T-helper 2 cell (primary cell): ENCODE measurements around the gene ITFG1.
"Not testable (repeated sequence)": the region's sequence is repeated elsewhere in the genome, so short reads cannot be mapped to it uniquely, and the experiment has no call there.

ENCODE experiments used
- DNase-seq, 5 experiments: peaks; one replicate each; pipeline versions ENCODE4 v3.0.0 to v3.0.0-alpha.2; 2012 to 2022

ITFG1 gene

GRCh38 chr16:47230296-47230695 is 230.6 kb downstream of the ITFG1 start:
- DNase-seq, result peak in 1 of 5 experiments; percentile 51

- peak in 1 of 5 experiments; percentile 80 for DNase-seq
These were observed 231.5 kb downstream of the ITFG1 start for GRCh38 chr16:47229053-47230050.

DNA sequence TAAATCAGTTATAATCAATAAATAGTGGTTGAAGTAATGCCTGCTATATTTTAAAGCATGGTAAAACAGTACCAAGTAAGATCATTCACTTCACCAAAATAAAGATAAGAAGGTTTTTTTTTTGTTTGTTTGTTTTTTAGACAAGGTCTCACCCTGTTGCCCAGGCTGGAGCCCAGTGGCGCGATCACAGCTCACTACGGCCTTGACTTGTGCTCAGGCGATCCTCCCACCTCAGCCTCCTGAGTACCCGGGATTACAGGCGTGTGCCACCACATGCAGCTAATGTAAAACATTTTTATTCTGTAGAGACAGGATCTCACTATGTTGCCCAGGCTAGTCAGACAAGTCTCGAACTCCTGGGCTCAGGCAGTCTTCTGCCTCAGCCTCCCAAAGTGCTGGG is 232.6 kb downstream of the ITFG1 start:
- no peak for DNase-seq

- no peak for DNase-seq
These were observed 247.0 kb downstream of the ITFG1 start for GRCh38 chr16:47213761-47214440.

DNA sequence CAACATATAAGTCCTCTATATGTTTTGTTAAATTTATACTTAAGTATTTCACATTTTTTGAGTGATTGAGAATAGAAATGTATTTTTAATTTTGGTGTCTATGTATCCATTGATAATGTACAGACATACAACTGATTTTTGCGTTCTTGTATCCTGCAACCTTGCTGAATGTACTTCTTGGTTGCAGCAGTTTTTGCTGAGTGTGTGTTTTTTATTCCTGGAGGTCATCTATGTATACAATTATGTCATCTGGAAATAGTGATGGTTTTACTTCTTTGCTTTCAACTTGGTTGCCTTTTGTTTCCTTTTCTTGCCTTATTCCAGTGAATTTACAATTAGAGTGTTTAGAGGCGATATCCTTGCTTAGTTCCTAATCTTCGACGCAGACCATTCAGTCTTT is 249.6 kb downstream of the ITFG1 start:
- no peak for DNase-seq

GRCh38 chr16:47204736-47205504 is 255.9 kb downstream of the ITFG1 start:
- peak in 1 of 5 experiments; percentile 14 for DNase-seq

GRCh38 chr16:47203433-47203832 is 257.4 kb downstream of the ITFG1 start:
- not testable (repeated sequence) for DNase-seq

DNA sequence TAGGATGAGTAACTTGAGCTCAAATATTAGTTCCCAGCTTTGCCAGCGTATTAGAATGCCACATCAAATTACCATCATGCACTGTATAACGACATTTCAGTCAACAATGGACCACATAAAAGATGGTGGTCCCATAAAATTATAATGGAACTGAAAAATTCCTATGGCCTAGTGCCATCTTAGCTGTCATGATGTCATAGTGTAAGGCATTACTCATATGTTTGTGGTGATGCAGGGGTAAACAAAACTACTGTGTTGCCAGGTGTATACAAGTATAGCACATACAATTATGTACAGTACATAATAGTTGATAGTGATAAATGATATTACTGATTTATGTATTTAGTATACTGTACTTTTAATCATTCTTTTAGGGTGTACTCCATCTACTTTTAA is 262.7 kb downstream of the ITFG1 start:
- DNase-seq, result no peak

- no peak for DNase-seq
These were observed 263.2 kb downstream of the ITFG1 start for GRCh38 chr16:47197536-47198179.

DNA sequence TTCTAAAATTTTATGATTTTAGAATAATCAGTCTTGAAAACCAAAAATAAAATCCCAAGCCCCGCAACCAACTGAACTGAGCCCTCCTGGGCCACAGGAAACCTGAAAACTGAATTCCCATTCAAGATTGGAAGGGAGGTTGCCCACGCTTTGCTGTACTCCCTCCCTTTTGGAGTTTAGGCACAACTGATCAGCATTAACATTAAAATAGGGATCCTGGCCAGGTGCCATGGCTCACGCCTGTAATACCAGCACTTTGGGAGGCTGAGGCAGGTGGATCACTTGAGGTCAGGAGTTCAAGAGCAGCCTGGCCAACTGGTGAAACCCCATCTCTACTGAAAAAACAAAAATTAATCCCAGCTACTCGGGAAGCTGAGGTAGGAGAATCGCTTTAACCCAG is 264.4 kb downstream of the ITFG1 start:
- no peak for DNase-seq

GRCh38 chr16:47182318-47182717 is 278.5 kb downstream of the ITFG1 start:
- DNase-seq, result no peak

GRCh38 chr16:47181066-47181465 is 279.8 kb downstream of the ITFG1 start:
- not testable (repeated sequence) for DNase-seq

GRCh38 chr16:47180073-47180472 is 280.8 kb downstream of the ITFG1 start:
- no peak for DNase-seq

- DNase-seq, result no peak
These were observed 285.7 kb downstream of the ITFG1 start for GRCh38 chr16:47175152-47175551.

DNA sequence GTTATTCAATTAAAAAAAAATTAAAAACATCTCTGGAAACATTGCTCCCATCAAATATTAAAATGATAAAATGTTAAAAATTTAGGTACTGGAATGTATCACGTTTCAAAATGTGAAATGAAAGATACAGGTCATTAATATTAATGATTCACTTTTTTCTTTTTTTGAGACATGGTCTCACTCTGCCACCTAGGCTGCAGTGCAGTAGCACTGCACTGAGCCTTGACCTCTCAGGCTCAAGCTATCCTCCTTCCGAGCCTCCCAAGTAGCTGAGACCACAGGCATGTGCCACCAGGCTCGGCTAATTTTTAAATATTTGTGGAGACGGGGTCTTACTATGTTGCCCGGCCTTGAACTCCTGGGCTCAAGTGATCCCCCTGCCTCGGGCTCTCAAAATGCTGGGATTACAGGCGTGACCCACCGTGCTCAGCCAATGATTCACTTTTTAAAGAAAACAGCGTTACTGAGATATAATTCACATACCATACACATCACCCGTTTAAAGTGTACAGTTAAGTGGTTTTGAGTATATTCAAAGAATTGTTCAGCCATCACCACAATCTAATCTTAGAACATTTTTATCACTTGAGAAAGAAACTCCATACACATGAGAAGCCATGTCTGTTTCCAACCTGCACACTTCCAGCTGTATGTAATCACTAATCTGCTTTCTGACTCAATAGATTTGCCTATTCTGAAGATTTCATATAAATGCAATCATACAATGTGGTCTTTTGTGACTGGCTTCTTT is 298.0 kb downstream of the ITFG1 start:
- DNase-seq, result no peak

DNA sequence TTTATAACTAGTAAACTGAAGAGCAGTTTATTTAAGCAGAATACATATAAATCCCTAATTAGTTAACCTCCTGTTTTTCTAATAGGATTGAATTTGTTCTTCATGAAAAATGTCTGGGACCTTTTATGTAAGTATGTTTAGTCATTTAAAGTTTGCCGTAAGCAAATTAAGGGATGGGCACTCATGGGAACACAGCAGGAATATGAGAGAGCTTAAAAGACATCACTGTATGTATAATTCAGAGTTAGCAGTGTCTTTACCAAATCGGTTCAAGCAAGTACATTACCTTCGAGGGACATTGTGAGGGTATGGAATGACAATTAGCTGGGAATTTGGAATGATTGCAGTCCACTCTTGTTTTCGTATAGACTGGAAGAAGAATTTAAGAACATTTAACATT is 299.4 kb downstream of the ITFG1 start:
- no peak for DNase-seq

DNA sequence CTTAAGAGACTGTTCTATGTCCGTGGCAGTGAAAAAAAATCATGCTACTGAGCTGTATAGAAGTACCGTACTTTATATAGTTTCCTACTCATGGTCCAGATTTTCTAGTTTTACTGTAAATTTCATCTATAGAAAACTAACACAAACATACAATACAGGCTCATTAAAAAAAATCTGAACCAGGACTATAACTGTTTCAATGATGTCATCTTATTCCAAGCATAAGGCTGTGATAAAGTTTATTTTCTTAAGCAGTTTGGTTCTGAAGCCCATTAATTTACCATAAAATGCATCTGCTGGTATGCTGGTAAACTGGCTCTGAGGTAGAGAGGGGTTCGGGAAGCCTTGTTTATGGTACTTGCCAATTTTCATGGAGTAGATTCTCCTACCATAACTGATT is 300.4 kb downstream of the ITFG1 start:
- DNase-seq, result no peak

DNA sequence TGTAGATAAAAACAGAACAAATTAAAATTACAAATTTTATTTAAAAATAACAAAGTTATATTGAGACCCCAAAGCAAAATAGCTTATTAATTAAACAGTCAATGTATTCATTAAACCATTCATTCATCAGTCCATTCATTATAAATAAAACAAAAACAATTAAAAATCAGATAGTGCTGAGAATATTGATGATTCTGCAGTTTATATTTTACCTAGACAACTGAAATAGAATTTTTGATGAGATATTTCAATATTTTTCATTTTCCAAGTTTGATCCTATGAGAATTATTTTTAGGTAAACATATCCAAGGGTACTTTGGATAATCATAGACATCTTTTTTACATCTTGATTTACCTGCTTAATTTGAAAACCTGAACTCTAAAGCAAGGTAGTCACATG is 301.9 kb downstream of the ITFG1 start:
- DNase-seq, result no peak

DNA sequence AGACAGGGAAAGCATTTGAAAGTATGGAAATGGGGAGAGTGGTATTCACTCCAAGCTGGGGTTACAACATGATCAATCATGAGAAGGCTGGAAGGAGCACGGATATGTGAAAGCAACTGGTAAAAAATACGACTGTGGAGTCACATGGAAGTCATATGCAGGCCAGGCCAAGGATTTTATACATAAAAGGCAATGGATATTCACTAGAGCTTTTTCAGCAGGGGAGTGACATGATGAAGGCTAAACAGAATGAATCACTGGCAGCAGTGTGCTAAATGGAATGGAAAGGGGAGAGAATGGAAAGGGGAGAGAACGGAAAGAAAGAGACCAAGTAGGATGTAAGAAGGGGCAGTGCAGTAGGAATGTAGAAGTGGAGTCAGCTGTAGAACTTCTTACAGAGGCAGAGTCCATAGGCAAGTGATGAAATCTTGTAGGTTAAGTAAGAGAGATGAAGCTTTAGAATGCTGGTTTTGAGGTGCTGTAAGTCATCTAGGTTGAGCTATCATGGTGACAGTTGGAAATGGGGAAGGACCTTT is 304.1 kb downstream of the ITFG1 start:
- no peak for DNase-seq

DNA sequence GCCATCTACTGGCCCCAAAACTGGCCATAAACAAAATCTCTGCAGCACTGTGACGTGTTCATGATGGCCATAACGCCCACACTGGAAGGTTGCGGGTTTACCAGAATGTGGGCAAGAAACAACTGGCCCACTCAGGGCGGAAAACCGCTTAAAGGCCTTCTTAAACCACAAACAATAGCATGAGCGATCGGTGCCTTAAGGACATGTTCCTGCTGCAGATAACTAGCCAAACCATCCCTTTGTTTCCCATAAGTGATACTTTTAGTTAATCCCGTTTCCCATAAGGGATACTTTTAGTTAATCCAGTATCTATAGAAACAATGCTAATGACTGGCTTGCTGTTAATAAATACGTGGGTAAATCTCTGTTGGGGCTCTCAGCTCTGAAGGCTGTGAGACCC is 308.4 kb downstream of the ITFG1 start:
- not testable (repeated sequence) for DNase-seq

DNA sequence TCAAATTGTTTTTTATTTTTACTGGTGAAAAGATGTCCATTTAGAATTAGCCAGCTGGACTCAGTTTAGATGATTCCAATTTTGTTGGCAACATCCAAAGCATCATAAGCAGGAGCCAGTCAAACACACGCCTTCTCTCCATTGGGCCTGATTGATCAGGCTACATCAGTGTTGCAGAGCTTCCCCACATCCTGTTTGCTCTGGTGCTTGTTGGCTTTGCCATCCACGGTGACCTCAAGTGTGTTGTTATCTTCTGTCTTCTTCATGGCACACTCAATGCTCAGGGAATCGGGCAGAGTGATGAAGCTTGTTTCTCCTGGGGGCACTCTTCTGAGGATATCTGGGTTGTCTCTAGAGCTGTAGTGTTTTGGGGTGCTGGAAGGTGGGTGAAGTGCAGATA is 310.8 kb downstream of the ITFG1 start:
- peak in 1 of 5 experiments; percentile 83 for DNase-seq

DNA sequence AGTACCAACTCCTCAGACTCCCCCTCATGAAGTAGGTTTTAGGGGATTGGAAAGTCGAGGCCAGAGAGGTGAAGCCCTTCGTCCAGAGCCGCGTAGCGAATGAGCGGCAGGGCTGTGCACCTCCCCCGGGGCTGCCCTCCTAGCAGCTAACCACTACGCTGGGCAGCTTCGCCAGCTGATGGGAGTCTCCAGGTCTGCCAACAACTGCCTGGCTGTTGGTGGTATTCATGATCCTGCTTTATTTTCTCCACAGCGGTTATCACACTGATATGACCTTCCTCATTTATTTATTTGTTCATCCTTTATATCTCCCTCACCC is 316.3 kb downstream of the ITFG1 start:
- no peak for DNase-seq
